Measurements from ENCODE around the gene PDE3A. TPM values are rescaled to one million over a fixed set of nuclear protein-coding genes. Genes with fewer than 3 reads are reported as not detected.
A peak's percentile ranks its signal among the peaks of the same experiment; 100 is the strongest.

PDE3A gene
- total RNA-seq, 1 experiment from 2014 or later, result 29.0 TPM

DNA sequence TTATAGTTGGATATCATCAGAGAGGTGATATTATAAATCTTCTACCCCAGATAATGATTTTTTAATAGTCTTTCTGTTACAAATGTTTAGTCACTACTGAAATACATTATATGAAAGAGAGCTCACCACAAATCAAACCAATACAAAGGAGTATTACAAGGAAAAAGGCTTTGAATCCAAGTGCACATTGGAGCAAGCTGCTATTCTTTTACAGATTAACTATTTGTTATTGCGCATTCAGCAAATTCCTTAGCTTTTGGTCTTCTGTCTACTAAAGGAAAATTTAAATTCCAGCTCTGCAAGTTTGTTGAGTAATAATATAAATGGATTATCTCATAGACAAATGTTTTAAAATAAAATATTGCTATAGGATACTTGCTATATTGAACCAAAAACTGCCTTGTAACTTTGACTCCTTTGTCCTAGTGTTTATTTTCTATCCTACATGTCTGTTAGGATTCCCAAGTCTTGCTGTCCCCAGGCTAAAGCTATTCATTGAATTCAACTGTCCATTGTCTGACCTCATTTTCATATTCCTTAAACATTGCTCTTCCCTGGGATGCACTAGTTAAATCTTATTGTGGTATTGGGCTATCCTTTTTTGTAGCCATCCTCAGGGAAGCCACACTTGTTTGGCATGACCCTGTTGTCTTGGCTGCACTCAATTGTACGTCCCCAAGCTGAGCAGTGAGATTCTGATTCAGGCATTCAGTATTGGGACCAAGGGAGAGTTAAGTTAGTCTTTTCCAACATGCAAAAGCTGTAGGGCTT is 41.5 kb downstream of the PDE3A start:
- DNase-seq (ENCODE audit: low read depth, low spot score), result peak; percentile 9
- in situ Hi-C loops (cut with HindIII; ENCODE audit: low pct_unique_long_range_greater_than_20kb, low sequenced_read_pairs), result no loop called here

DNA sequence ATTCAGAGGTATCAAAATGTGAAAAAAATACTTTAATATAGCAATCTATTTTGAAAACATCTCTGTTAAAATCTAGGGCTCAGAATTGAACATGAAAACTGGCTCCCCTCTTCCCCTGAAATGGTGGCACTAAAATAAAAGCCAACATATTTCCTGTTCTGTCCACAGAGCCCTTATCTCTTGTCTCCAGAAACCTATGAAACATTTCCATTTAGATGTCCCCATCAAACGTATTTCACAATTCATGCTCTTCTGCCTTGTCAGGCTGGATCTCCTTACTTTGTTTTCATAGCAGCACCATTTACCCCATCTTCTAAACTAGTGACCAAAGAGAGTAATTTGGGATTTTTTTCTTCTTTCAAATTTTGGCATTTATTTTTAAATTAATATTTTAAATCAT is 42.4 kb downstream of the PDE3A start:
- in situ Hi-C loops (cut with HindIII; ENCODE audit: low pct_unique_long_range_greater_than_20kb, low sequenced_read_pairs), result no loop called here
- DNase-seq (ENCODE audit: low read depth, low spot score), result no peak

DNA sequence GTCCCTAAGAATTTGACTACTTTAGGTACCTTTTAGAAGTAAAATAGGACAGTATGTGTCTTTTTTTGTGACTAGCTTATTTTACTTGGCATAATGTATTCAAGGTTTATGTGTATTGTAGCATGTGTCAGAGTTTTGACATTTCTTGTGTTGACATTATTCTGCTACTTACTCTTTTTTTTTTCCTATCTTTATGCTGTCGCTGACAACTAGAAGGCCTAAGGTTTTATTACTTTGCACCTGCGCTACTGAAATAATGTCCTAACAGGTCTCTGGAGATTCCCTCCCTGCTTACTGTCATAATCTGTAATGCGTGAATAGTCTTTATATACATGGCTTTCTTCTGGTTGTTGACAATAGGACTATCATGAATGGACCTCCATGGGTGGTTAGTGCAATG is 43.0 kb downstream of the PDE3A start:
- in situ Hi-C loops (cut with HindIII; ENCODE audit: low pct_unique_long_range_greater_than_20kb, low sequenced_read_pairs), result no loop called here
- no peak for DNase-seq (ENCODE audit: low read depth, low spot score)

DNA sequence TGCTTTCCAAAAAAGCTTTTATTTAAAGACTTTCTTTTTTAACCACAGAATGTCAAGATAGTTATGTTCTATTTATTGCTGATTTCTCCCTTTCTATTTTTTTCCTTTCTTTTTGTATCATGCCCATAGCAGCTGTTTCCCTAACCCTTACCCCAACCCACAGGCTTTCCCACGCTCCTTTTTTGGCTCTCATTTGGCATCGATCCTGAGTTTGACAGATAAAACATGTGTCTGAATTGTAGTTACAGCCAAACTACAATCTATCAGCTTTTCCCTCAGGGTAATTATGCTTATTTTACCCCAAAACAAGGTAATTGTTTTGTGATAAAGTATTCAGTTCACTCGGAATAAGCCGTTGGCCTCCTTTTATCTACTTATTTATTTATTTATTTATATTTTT is 46.7 kb downstream of the PDE3A start:
- in situ Hi-C loops (cut with HindIII; ENCODE audit: low pct_unique_long_range_greater_than_20kb, low sequenced_read_pairs), result no loop called here
- DNase-seq (ENCODE audit: low read depth, low spot score), result no peak

DNA sequence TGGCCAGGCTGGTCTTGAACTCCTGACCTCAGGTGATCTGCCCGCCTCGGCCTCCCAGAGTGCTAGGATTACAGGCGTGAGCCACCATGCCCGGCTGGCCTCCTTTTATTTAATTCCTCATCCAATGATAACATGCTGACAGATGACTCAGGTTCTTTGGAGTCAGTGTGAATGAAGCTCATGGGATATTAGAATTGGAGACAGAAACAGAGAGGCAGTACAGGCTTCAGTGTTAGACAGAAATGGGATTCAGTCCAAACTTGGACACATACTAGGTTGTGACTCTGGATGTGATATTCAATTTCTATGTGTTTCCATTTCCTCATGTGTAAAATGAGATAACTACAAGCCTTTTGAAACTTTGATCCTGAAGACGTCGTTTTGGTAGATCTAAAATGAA is 47.3 kb downstream of the PDE3A start:
- in situ Hi-C loops (cut with HindIII; ENCODE audit: low pct_unique_long_range_greater_than_20kb, low sequenced_read_pairs), result no loop called here
- no peak for DNase-seq (ENCODE audit: low read depth, low spot score)

DNA sequence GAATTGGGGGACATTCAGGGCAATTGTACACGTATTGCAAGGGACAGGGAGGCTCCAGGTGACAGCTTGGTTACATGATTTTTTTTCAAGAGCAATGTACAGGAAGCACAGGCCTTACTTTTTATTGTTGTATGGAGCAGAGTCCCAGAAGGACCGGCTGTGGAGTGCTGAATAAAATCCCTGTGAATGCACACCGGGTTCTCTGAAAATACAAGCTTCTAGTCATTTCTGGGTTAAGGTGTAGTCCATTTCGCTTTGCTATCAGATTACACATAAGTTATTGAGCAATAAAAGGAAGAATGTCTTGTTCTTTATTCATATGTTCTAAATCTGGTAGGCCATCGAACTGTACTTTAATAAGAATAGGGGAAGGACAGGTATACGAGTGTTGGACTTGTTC is 52.2 kb downstream of the PDE3A start:
- DNase-seq (ENCODE audit: low read depth, low spot score), result no peak
- in situ Hi-C loops (cut with HindIII; ENCODE audit: low pct_unique_long_range_greater_than_20kb, low sequenced_read_pairs), result no loop called here

DNA sequence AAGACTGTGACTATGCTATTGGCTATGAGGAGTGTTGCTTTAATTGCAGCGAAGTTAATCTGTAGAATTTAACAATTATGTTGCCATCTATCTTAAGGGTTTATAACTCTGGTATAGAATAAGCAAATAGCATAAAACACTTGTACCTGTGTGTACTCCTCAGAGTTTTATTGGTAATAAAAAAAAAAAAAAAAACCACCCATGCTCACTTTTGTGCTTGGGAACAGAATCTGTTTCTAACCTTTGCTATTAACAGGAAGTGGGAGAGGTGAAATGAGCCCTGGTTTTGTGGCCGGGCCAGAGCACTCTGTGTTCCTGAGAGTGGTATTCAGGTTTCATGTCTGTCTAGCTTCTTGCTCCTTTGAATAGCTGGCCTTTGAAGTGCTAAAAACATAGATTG is 53.1 kb downstream of the PDE3A start:
- DNase-seq (ENCODE audit: low read depth, low spot score), result no peak

DNA sequence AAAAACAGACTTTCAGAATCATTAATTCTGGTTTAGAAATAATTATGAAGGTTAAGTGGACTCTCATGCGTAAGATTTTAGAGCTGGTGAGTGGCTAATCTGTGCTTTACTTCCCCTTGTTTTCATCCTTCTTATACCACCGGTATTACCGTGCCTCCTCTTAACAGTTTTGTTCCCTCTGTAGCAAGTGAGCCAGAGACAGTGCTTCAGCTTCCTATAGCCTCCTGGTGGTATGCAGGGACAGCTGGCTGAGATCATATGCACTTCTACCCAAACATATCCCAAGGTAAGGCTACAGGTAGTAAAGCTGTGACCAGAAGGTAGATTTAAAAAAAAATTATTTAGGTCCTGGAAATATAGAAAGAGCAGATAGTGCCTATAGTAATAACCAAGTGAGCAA is 55.2 kb downstream of the PDE3A start:
- DNase-seq (ENCODE audit: low read depth, low spot score), result no peak
- in situ Hi-C loops (cut with HindIII; ENCODE audit: low pct_unique_long_range_greater_than_20kb, low sequenced_read_pairs), result no loop called here

More for the DNA sequence above, 53.1 kb downstream of the PDE3A start:
- in situ Hi-C loops (cut with HindIII; ENCODE audit: low pct_unique_long_range_greater_than_20kb, low sequenced_read_pairs), result no loop called here

DNA sequence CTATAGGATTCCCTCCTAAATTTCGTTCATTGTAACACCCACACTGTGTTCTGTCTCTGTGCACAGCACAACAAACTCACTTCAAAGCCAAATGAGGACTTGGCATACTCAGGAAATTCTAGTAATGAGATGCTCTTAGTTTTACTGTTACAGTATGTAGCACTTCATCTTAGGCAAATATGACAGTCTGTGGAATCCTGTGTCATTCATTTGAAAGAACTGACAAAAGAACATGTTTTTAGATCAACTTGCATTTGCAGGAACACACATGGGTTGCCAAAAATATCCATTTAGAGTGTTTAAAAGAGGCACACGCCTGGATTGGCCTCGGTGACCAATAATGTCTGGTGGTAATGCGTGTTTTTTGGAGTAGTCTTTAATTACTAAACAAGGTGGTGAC is 56.5 kb downstream of the PDE3A start:
- no peak for DNase-seq (ENCODE audit: low read depth, low spot score)
- in situ Hi-C loops (cut with HindIII; ENCODE audit: low pct_unique_long_range_greater_than_20kb, low sequenced_read_pairs), result no loop called here

DNA sequence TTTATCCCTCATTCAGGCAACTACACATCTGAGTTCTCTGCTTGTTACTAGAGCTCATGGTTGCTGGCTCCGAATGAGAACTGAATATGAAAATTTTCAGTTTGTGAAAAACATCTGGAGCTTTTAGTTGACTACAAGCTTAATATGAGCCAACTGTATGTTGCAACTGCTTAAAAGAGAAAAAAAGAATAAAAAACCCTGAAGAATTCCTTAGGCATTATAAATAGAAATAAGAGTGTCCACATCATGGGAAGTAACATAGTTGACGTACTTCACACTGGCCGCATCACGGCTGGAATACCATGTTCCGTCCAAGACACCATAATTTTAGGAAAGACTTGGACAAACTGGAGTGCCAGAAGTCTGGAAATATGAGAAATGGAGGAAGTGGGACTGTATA is 57.9 kb downstream of the PDE3A start:
- no peak for DNase-seq (ENCODE audit: low read depth, low spot score)
- in situ Hi-C loops (cut with HindIII; ENCODE audit: low pct_unique_long_range_greater_than_20kb, low sequenced_read_pairs), result no loop called here

DNA sequence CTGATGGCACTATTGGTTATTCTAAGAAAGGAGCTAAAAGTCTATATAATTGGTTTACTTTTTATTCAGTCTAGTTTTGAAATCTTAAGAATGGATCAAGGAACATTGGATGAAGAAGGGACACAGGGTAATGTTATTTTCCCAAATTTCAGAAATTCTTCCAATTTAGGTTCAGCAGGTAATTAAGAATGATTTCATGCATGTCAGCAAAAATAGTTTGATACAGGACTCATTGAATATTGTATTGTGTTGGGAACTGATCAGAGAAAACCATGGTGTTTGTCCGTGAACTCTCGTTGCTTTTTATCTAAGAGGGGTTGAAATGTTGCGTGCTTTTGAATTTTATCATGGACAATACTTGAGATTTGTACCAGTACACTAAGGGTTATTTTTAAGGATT is 58.6 kb downstream of the PDE3A start:
- DNase-seq (ENCODE audit: low read depth, low spot score), result no peak
- in situ Hi-C loops (cut with HindIII; ENCODE audit: low pct_unique_long_range_greater_than_20kb, low sequenced_read_pairs), result no loop called here

DNA sequence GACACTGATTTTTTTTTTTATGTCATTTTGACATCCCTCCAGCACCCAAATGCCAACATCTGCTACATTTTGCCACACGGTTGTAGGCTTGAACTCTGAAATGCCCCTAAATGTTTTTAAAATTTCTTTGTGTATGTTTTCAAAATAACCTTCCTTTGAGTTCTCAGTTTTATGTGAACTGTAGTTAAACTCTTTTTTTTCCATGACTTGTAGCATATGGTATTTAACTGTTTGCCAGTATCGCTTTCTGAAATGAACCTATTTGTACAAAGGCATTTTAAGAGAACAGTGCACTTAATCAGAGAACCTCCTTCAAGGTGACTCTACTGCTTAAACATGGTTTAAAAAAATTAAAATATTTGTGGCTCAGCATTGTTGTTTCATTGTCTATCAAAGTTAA is 61.5 kb downstream of the PDE3A start:
- DNase-seq (ENCODE audit: low read depth, low spot score), result no peak
- in situ Hi-C loops (cut with HindIII; ENCODE audit: low pct_unique_long_range_greater_than_20kb, low sequenced_read_pairs), result no loop called here

DNA sequence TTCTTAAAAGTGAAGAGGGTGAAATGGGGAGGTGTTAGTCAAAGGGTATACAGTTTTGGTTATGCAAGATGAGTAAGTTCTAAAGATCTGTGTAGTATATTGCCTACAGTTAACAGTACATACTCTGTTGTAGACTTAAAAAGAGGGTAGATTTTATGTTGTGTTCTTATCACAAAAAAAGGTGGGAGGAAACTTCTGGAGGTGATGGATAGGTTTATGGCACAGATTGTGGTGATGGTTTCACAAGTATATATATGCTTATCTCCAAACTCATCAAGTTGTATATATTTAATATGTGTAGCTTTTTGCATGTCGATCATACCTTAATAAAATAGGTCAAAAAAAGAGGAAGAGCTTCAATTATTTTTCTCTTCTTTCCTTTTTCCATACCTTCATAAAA is 64.0 kb downstream of the PDE3A start:
- no peak for DNase-seq (ENCODE audit: low read depth, low spot score)
- in situ Hi-C loops (cut with HindIII; ENCODE audit: low pct_unique_long_range_greater_than_20kb, low sequenced_read_pairs), result no loop called here

DNA sequence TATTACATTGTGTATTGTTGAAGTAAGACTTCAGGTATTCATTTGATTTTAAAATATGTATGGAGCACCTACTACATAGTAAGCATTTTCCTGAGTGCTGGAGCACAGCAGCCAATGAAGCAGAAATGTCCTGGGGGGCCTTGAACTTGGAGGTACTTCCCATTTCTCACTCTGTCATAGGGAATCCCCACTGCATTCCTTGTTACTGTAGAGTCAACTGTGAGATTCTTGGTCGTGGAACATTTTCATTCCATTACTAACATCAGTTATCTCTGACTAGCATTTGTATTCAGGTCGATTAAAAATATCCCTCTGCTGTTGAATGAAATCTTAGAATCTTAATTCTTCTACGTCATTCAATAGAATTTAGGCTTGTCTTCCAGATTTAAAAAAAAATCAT is 66.7 kb downstream of the PDE3A start:
- no peak for DNase-seq (ENCODE audit: low read depth, low spot score)

DNA sequence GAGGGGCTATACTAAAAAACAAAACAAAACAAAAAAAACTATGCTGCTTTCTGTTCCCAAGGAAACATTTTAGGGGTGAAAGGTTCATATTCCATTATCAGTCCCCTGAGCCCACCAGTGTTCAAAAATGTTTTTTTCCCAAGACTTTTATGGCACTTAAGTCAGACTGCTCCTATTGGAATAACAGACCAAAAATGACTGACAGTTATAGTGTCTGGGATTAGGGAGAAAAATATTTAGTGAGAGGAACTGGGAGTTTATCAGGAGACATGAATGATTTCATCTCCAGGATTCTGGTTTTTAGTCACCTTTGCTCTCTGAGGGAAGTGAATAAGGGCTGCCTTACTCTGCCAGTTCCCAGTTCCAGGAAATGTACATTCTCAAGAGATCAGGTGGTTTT is 68.0 kb downstream of the PDE3A start:
- no peak for DNase-seq (ENCODE audit: low read depth, low spot score)
- in situ Hi-C loops (cut with HindIII; ENCODE audit: low pct_unique_long_range_greater_than_20kb, low sequenced_read_pairs), result no loop called here

More for the DNA sequence above, 66.7 kb downstream of the PDE3A start:
- in situ Hi-C loops (cut with HindIII; ENCODE audit: low pct_unique_long_range_greater_than_20kb, low sequenced_read_pairs), result no loop called here

DNA sequence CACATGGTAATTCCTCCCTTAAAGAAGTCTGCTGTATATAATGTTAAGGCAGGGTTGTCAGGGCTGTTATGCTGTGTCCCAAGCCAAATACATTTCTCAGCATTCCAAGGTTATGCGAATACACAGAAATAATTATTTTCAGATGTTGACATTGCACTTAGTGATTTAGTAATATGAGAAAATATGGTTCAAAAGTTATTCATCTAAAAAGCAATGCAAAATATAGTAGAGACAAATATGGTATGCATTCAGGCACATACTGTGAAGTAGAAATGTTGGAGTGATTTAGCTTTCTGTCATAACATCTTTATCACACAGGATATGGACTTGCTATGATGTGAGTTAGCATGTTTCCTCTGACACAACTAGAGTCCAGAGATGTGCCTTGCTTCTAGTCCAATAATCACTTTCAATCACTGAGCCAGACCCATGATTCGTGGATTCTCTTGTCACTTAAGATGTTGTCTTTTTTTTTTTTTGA is 70.0 kb downstream of the PDE3A start:
- DNase-seq (ENCODE audit: low read depth, low spot score), result no peak
- in situ Hi-C loops (cut with HindIII; ENCODE audit: low pct_unique_long_range_greater_than_20kb, low sequenced_read_pairs), result no loop called here

DNA sequence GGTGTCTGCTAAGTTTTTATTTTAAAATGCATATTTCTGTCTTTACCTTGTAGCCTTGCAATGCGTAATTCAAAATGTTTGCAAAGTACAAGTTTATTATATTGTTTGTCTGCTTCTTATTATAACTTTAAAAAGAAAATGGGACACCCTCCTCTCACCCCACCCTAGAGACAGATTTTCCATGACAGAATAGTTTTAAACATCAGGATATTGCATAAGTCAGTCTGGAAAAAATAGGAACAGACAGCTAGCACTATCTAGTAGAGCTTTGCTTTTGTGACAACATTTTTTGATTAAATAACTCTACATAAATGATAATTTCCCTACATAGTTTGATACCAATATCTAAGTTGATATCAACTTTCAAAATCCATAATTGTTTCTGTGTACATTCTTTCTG is 71.3 kb downstream of the PDE3A start:
- in situ Hi-C loops (cut with HindIII; ENCODE audit: low pct_unique_long_range_greater_than_20kb, low sequenced_read_pairs), result no loop called here
- DNase-seq (ENCODE audit: low read depth, low spot score), result no peak

DNA sequence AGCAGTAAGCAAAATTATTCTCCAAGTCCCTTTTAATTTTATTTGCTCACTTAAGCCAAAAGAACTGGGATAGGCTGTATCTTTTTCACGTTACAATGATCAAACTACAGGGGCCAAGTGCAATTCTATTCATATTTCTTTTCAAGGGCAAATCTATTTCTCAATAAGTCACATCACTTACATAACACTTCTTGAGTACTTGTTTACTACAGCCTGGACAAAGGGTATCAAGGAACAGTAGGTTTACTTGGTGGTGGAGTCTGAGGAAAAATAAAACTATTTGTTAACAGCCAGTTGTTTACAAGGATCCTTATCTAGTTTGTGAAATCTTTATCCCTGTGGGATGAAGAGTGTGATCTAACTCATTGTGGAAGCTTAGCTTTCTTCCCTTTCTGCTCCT is 72.1 kb downstream of the PDE3A start:
- no peak for DNase-seq (ENCODE audit: low read depth, low spot score)
- in situ Hi-C loops (cut with HindIII; ENCODE audit: low pct_unique_long_range_greater_than_20kb, low sequenced_read_pairs), result no loop called here

DNA sequence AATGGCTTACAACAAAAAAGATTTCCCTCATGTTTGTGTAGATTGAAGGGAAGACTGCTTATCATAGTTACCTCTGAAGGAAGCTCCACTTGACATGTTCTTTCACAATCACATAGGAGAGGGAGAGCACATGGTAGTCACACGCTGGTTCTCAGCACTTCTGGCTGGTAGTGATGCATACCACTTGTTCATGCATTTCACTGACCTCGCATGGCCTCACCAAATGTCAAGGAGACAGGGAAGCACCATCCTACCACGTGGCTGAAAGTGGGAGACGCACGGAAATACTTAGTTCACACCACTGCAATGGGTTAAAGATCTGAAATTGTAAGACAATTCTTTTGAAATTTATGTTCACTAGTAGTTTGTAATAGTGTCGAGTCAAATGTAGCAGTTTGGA is 74.0 kb downstream of the PDE3A start:
- peak; percentile 73 for DNase-seq (ENCODE audit: low read depth, low spot score)

DNA sequence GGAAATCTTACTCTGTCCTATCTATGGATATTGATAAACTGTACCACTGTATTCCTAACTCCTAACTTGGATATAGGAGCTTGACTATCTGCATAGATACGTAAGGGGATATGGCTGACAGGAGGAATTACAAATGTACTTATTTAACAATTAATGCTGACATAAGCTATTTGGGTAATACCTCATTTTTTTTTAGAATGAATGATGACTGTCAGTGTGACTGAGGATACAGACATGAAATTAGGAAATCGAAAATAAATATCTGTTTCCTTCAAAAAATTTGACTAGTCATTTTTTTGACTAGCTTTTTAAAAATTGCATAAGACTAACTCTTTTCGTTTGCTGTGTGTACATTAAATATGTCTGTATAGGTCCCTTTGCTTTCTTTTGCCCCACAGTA is 74.9 kb downstream of the PDE3A start:
- in situ Hi-C loops (cut with HindIII; ENCODE audit: low pct_unique_long_range_greater_than_20kb, low sequenced_read_pairs), result no loop called here
- DNase-seq (ENCODE audit: low read depth, low spot score), result no peak

More for the DNA sequence above, 74.0 kb downstream of the PDE3A start:
- in situ Hi-C loops (cut with HindIII; ENCODE audit: low pct_unique_long_range_greater_than_20kb, low sequenced_read_pairs), result no loop called here
